AG10803 (cell line): Measurements from ENCODE around the gene SNRNP25.
"Not testable (repeated sequence)": the region's sequence is repeated elsewhere in the genome, so short reads cannot be mapped to it uniquely, and the experiment has no call there.

Experiments used
- DNase-seq: peaks from one replicate; pipeline ENCODE4 v3.0.0; 2010; ENCODE audit warnings: low read depth
- H3K4me3 ChIP-seq: 2 replicates; pipeline ENCODE4 v1.5.1; 2011; ENCODE audit warnings: mild to moderate bottlenecking, low read length, control low read depth
- TF ChIP-seq, protein P1 (sequence below): conservative IDR thresholded peaks from 2 replicates; pipeline ENCODE4 v1.5.1; 2011; ENCODE audit warnings: mild to moderate bottlenecking, low read length, control low read depth, inconsistent platforms

Gene SNRNP25

DNA sequence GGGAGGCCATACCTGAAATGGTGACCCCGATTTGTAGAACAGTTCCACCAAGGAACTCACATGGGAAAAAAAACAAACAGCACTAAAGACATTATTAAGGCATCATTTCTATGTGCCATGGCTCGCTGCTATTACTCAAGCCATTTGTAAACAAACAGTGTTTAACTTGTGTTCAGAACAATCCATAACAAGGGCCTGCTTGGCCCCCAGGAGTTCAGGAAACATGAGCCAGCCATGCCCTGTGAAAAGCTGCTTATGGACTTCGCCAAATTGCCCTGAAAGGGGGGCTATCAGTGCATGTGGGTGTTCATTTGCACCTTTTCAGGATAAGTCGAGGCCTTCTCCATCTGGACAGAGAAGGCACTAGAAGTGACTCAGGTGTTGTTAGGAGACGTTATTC is 8.2 kb upstream of the SNRNP25 start:
- H3K4me3 ChIP-seq, result no peak overlapping the region
- DNase-seq, result no peak
- TF ChIP-seq, protein P1, sequence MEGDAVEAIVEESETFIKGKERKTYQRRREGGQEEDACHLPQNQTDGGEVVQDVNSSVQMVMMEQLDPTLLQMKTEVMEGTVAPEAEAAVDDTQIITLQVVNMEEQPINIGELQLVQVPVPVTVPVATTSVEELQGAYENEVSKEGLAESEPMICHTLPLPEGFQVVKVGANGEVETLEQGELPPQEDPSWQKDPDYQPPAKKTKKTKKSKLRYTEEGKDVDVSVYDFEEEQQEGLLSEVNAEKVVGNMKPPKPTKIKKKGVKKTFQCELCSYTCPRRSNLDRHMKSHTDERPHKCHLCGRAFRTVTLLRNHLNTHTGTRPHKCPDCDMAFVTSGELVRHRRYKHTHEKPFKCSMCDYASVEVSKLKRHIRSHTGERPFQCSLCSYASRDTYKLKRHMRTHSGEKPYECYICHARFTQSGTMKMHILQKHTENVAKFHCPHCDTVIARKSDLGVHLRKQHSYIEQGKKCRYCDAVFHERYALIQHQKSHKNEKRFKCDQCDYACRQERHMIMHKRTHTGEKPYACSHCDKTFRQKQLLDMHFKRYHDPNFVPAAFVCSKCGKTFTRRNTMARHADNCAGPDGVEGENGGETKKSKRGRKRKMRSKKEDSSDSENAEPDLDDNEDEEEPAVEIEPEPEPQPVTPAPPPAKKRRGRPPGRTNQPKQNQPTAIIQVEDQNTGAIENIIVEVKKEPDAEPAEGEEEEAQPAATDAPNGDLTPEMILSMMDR, result no peak

GRCh38 chr16:46510-46909 is 7.1 kb upstream of the SNRNP25 start:
- not testable (repeated sequence) for DNase-seq, H3K4me3 ChIP-seq

- no peak overlapping the region for H3K4me3 ChIP-seq
- TF ChIP-seq, protein P1, result no peak
- no peak for DNase-seq
These were observed 6.4 kb upstream of the SNRNP25 start for GRCh38 chr16:47234-47633.

DNA sequence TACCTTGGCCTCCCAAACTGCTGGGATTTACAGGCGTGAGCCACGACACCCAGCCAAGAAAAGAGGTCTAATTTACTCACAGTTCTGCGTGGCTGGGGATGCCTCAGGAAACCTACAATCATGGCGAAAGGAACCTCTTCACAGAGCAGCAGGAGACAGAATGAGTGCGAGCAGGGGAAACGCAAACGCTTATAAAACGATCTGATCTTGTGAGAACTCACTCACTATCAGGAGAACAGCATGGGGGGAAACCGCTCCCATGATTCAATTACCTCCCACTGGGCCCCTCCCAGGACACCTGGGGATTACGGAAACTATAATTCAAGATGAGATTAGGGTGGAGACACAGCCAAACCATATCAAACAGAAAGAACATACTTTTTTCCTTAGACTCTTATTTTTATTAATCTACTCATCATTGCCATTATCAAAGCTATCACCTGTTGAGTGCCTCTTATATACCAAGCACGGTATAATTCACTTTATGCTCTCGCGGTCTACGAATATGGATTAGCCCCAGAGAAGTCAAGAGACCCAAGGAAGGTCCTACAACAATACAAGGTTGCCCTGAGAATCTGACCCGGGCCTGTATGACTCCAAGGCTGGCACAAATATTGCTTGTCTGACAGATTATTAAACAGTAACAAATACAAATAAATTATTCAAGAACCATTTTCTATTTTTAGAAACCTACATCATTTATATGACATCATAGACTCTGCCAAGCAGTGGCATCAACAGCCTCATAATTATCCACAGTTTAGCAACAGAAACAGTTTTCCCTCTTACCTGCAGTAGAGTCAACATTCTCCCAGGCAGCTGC is 2.6 kb upstream of the SNRNP25 start:
- TF ChIP-seq, protein P1, result no peak
- H3K4me3 ChIP-seq, result no peak overlapping the region
- DNase-seq, result no peak

- TF ChIP-seq, protein P1, result no peak
- H3K4me3 ChIP-seq, result peak overlapping the region; percentile 83
- DNase-seq, result no peak
These were observed 581 bp downstream of the SNRNP25 start for GRCh38 chr16:54237-54581.

GRCh38 chr16:55571-56136 is 2.0 kb downstream of the SNRNP25 start:
- TF ChIP-seq, protein P1, result no peak
- H3K4me3 ChIP-seq, result no peak overlapping the region
- DNase-seq, result no peak

- TF ChIP-seq, protein P1, result no peak
- H3K4me3 ChIP-seq, result no peak overlapping the region
- DNase-seq, result no peak
These were observed 2.8 kb downstream of the SNRNP25 start for GRCh38 chr16:56231-56927.
